Neuron (in vitro differentiated cells): Measurements from ENCODE around the gene MS4A4E.
"Not testable (repeated sequence)": the region's sequence is repeated elsewhere in the genome, so short reads cannot be mapped to it uniquely, and the experiment has no call there.

Experiments used
- H2AFZ ChIP-seq: one replicate; pipeline ENCODE4 v1.6.1; 2013; ENCODE audit warnings: low read depth, mild to moderate bottlenecking, inconsistent platforms, low read length, moderate library complexity
- H3K27me3 ChIP-seq: one replicate; pipeline ENCODE4 v1.6.1; 2013; ENCODE audit warnings: low read length; ENCODE audit not compliant: insufficient read depth
- H3K36me3 ChIP-seq: one replicate; pipeline ENCODE4 v1.6.1; 2013; ENCODE audit warnings: low read length; ENCODE audit not compliant: insufficient read depth
- H3K4me1 ChIP-seq: one replicate; pipeline ENCODE4 v1.6.1; 2013; ENCODE audit warnings: low read length; ENCODE audit not compliant: insufficient read depth
- H3K4me3 ChIP-seq: 2 replicates; pipeline ENCODE4 v1.5.1; 2013; ENCODE audit warnings: mild to moderate bottlenecking, low read length, moderate library complexity
- H3K9me3 ChIP-seq: one replicate; pipeline ENCODE4 v1.6.1; 2013; ENCODE audit warnings: low read length

Gene MS4A4E

GRCh38 chr11:60159284-60159683, 83.7 kb downstream of the MS4A4E start:
- Histone ChIP-seq H3K36me3 (no peaks in the 10 kb centered on the region), H3K27me3 (no peaks in the 10 kb centered on the region), H3K4me3 (no peak overlapping the region), H3K9me3 (no peaks in the 10 kb centered on the region), H2AFZ (no peak overlapping the region), H3K4me1 (no peaks in the 10 kb centered on the region)

- Histone ChIP-seq H3K36me3 (no peaks in the 10 kb centered on the region), H2AFZ (no peak overlapping the region), H3K4me1 (no peaks in the 10 kb centered on the region), H3K4me3 (no peak overlapping the region), H3K27me3 (no peaks in the 10 kb centered on the region), H3K9me3 (no peaks in the 10 kb centered on the region)
These were observed 84.3 kb downstream of the MS4A4E start for GRCh38 chr11:60158636-60159035.

GRCh38 chr11:60155931-60156330, 87.0 kb downstream of the MS4A4E start:
- Histone ChIP-seq H3K27me3 (no peaks in the 10 kb centered on the region), H3K4me3 (no peak overlapping the region), H2AFZ (no peak overlapping the region), H3K36me3 (no peaks in the 10 kb centered on the region), H3K9me3 (no peaks in the 10 kb centered on the region), H3K4me1 (no peaks in the 10 kb centered on the region)

GRCh38 chr11:60152727-60153126, 90.2 kb downstream of the MS4A4E start:
- H2AFZ ChIP-seq, H3K4me3 ChIP-seq, H3K9me3 ChIP-seq, H3K36me3 ChIP-seq, H3K4me1 ChIP-seq, H3K27me3 ChIP-seq: not testable (repeated sequence)

GRCh38 chr11:60150279-60150678, 92.7 kb downstream of the MS4A4E start:
- Histone ChIP-seq H3K4me1 (no peaks in the 10 kb centered on the region), H3K9me3 (no peaks in the 10 kb centered on the region), H3K36me3 (no peaks in the 10 kb centered on the region), H3K27me3 (no peaks in the 10 kb centered on the region), H3K4me3 (no peak overlapping the region), H2AFZ (no peak overlapping the region)
